Stimulated activated CD8-positive, alpha-beta memory T cell treated with anti-CD3 and anti-CD28 coated beads, Interleukin-7, amount 100 ng/mL, for 48 hours (primary cell): ENCODE data around the gene C1orf146.
"Not testable (repeated sequence)": the region's sequence is repeated elsewhere in the genome, so short reads cannot be mapped to it uniquely, and the experiment has no call there.

Source experiments
- DNase-seq, 2 donors: peaks; one replicate each; pipeline ENCODE4 v3.0.0-alpha.2; 2020; ENCODE audit warnings: low read depth in 1 of 2; ENCODE audit errors: extremely low read depth in 1 of 2

The C1orf146 gene, protein sequence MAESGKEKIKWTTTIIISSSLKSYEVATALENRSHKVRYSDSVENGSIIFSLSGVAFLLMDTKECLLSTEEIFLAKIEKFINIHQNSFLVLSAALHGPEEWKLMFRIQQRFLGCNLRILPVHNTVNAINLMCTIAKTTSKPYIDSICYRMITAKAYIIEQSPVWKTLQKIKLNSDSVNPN

GRCh38 chr1:92217721-92218120 is at the start of gene C1orf146:
Gene C1orf146, plus strand, starts transcription at chr1:92217915. Its CDS starts 13,506 bp downstream, at chr1:92231421.
- no peak for DNase-seq

DNA sequence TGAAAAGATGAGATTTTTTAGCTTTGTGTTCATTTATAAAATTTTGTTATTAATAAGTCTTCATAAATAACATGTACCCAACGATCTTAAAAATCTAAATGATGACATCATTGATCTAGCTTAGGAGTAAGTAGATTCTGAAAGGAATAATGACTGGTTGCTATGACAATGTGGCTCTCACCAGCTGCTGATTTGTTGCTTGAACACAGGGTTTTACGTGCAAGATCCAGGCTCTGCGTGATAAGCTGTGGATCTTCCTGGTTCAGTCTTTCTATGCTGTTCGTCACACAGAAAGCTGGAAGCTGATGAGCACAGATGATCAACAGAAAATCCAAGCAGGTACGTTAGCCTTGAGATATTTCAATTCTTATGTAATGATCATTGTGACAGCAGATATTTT is 49.1 kb upstream of the C1orf146 start:
- DNase-seq: no peak

DNA sequence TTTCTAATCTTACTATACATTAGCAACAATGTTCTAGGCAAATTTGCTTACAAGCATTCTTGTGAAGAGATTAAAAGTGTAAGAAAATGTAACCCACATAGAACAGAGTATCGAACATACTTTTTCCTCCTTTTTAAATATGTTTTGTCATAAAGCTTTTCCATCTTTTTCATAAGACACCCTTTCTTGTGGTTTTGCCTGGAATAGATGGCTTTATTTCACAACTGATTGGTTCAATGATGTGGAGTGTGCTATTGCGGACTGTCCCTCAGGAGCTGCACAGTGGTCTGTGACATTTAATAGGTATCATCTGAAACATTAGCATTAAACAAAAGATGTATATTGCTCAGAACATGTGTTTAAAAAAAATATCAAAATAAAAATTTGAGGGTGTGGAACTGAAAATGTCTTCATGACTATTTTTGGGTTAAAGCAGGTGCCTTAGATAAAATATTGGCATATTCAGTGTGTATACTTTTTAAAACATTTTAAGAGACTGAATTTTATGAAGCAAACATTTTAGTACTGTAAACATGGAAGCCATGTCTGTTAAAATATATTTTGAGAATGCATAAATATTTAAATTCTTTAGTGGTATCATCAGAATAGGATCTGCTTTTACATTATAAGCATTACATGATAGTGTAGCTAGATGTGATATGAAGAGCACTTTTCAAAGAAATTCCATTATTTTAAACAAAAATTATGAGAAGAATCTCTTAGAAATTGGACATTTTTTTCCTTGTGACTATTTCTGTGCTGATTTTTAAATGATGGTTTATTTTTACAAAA is 48.3 kb upstream of the C1orf146 start:
- DNase-seq: no peak

DNA sequence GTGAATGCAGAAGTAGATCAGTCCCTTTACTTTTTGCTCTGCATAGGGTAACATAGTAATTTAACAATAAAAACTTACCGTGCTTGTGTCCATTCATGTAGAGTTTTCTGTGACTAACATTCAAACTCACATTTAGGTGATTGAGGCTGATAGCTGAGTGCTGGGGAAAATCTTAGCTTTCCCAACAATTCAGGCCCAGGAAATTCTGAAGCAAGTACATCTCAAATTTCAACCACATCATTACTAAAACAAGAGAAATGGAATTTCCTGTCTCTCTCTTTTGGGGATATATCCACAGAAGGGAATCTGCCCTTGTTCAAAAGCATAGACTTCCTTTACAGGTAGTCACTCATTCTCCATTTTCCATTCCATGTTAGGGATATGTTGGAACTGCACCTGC is 33.1 kb upstream of the C1orf146 start:
- no peak for DNase-seq

DNA sequence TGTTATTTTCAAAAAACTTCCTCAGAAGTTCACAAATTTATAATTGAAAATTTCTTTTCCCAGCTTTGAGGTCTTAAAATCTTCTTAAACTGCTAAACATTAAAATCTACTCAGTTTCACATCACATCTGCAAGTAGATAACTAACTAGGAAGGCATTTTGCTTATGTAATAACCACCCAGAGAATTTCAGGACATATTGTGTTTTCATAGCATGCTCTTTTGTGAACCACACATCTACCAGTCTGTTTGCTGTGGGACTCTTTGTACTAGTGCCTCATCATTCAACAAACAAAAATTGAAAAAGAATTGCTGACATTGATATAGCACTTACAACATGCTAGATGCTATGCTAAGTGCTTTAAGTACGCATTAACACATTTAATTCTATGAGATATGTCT is 31.6 kb upstream of the C1orf146 start:
- DNase-seq: no peak

GRCh38 chr1:92188436-92189255 is 29.1 kb upstream of the C1orf146 start:
- DNase-seq: no peak

- DNase-seq: no peak
Measured at GRCh38 chr1:92191726-92192125, 26.0 kb upstream of the C1orf146 start.

DNA sequence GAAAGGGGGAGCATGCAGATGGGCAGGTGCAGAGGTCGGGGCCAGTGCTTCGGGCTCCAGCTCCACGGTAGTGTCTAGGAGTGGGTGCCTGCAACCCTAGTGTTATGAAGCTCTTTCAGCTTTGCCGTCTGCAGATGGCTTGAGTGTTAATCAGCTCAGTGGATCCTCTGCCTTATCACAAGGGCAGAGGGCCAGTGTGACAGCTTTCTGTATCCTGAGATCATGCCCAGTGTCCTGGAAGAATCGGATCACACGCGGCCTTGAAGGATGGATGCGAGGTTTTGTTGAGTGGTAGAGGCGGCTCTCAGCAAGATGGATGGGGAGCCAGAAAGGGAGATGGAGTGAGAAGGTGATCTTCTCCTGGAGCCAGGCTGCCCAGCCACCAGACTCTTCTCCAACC is 25.5 kb upstream of the C1orf146 start:
- no peak for DNase-seq

DNA sequence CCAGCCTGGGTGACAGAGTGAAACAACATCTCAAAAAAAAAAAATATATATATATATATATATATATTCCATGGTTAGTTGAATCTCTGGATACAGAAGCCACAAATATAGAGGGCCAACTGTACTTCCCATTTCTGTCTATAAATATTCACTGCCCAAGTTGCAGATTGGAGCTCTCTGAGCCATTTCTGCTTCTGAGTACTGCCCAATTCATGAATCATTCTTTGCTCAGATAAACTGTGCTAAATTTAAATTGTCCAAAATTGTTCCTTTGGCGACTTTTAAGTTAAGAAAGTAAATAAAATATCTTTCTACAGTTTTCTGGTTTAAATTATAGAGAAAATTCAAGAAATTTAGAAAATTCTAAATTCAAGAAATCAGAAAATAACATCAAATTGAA is 23.2 kb upstream of the C1orf146 start:
- DNase-seq: no peak

GRCh38 chr1:92201973-92202372 is 15.7 kb upstream of the C1orf146 start:
- no peak for DNase-seq

GRCh38 chr1:92203105-92203504 is 14.6 kb upstream of the C1orf146 start:
- DNase-seq: no peak

- no peak for DNase-seq
Measured at GRCh38 chr1:92210701-92211100, 7.0 kb upstream of the C1orf146 start.

DNA sequence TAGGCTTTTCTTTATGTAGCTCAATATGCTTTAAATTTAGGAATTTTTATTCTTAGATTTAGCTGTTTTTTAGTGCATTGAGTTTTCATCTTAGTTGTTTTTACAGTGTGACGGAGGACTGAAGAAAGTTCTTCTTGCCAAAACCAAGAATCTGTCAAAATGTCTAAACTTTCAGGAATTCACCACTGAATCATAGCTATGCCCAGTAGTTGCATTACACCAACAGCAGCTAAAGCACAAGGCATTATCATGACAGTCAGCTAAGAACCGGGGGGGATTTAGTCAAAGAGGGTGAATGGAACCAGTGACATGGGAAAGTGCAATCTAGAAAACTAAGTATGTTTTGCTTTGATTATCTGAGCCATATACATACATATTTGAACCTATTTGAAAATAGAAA is 6.5 kb upstream of the C1orf146 start:
- DNase-seq: no peak

DNA sequence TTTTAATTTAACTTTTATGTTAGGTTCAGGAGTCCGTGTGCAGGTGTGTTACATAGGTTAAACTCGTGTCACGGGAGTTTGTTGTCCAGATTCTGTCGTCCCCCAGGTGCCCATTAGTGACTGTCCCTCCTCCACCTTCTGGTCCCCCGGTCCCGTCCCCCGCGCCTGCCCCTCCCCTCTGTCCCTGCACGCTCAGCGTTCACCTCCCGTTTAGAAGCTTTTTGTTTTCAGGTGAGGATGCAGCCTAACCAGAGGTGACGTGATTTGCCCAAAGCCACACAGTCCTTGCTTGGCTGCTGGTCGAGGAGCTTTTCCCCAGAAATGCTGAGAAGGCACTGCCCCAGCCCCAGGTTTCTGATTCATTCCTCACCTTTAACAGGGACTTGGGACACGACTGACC is 844 bp downstream of the C1orf146 start:
- no peak for DNase-seq

DNA sequence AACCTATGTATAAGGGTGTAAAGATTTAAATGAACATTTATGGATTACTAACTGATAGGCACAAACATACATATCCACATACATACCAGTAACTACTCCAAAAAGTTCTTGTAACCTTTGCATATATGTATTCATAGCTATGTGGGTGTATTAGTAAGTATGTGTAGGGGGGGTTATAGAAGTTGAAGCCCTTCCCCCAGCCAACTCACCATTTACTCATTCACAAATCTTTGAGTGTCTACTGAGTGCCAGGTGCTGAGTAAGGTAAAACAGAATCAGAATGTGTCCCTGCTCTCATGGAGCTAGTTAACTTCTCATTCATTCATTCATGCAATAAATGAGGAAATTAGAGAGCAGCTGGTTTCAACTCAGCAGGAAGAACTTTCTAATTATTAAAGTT is 1.3 kb downstream of the C1orf146 start:
- no peak for DNase-seq

GRCh38 chr1:92228401-92228800 is 10.7 kb downstream of the C1orf146 start:
- DNase-seq: no peak

- no peak for DNase-seq
Measured at GRCh38 chr1:92230736-92231135, 13.0 kb downstream of the C1orf146 start.

- DNase-seq: no peak
Measured at GRCh38 chr1:92240034-92240433, 22.3 kb downstream of the C1orf146 start.

- DNase-seq: no peak
Measured at GRCh38 chr1:92244376-92244775, 26.7 kb downstream of the C1orf146 start.

DNA sequence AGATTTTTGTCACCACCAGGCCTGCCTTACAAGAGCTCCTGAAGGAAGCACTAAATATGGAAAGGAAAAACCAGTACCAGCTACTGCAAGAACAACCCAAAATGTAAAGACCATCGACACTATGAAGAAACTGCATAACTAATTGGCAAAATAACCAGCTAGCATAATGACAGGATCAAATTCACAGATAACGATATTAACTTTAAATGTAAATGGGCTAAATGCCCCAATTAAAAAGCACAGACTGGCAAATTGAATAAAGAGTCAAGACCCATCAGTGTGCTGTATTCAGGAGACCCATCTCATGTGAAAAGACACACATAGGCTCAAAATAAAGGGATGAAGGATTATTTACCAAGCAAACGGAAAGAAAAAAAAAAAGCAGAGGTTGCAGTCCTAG is 37.0 kb downstream of the C1orf146 start:
- not testable (repeated sequence) for DNase-seq

- no peak for DNase-seq
Measured at GRCh38 chr1:92259350-92259749, 41.6 kb downstream of the C1orf146 start.

DNA sequence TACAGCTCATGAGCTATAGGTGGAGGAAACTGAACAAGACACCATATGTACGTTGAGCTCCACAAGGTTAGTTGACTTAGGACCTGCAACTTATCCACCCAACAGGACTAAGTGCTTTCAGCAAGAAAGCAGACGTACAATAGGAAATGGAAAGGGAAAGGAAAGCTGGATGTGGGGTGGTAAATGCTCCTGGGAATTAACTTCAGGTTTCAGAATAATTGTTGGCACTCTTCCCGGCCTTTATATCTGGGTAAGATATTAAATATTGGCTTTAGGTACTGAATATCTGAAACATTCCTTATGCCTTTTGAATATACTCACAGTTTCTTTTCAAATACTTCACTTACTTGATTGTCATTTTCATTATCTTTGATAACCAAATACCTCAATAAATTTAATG is 44.8 kb downstream of the C1orf146 start:
- no peak for DNase-seq
